MG63 (cell line): ENCODE data around the gene KIAA1210. TPM values are rescaled to one million over a fixed set of nuclear protein-coding genes. Genes with fewer than 3 reads are reported as not detected.
"Not testable (repeated sequence)": the region's sequence is repeated elsewhere in the genome, so short reads cannot be mapped to it uniquely, and the experiment has no call there.

Source experiments
- DNase-seq: peaks from one replicate; pipeline ENCODE4 v3.0.0-alpha.2; 2020
- H3K27me3 ChIP-seq: fragments of 250-450 bp; sonication (Bioruptor Pico); 2 replicates; pipeline ENCODE4 v1.5.1; 2020; ENCODE audit warnings: mild to moderate bottlenecking, moderate library complexity
- H3K36me3 ChIP-seq: fragments of 250-450 bp; sonication (Bioruptor Pico); 2 replicates; pipeline ENCODE4 v1.5.1; 2020; ENCODE audit warnings: mild to moderate bottlenecking, moderate library complexity
- H3K4me3 ChIP-seq: fragments of 250-450 bp; sonication (Bioruptor Pico); 2 replicates; pipeline ENCODE4 v1.5.1; 2020; ENCODE audit warnings: mild to moderate bottlenecking, moderate library complexity
- H3K9me3 ChIP-seq: fragments of 250-450 bp; sonication (Bioruptor Pico); 2 replicates; pipeline ENCODE4 v1.5.1; 2020; ENCODE audit warnings: mild to moderate bottlenecking, moderate library complexity
- total RNA-seq: library from RNA; depleted of rRNA; stranded (reverse); fragments of >200 nt; shearing (Covaris generic); gene quantifications from 2 replicates; pipeline ENCODE4 v1.2.3, GENCODE V29; 2014; ENCODE audit warnings: low replicate concordance; rRNA removed

The KIAA1210 gene
- total RNA-seq, 1 experiment from 2014 or later: not detected

DNA sequence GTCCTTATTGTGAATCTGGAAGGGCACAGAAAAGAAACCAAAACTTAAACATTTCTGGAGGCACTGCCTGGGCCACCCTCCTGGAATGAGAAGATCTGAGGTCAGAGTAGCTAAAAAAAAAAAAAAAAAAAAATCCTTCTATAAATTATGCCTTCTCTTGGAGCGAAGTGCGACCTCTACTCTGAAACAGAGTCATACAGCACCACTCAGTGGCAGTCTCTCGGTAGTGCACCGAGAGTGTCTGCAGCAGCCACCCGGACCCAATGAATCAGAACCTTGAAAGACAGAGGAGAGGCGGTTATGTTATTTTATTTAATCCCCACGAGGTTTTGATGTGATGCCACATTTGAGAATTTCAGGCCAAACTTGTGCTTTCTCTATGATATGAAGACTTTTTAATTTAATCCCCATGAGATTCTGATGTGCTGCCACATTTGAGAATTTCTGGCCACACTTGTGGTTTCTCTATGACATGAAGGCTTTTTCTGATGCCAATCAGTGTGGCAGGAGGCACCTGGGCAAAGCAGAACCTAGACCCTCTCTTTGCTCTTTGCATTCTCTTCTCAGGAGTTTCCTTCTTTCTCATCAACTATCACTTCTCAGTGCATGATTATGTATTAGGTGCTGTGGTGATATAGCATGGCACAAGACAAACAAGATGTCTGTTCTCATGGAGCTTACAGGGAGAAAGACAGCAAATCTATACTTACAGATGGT, 60.4 kb downstream of the KIAA1210 start:
- Histone ChIP-seq H3K4me3 (no peak overlapping the region), H3K36me3 (no peaks in the 10 kb centered on the region), H3K27me3 (no peaks in the 10 kb centered on the region), H3K9me3 (no peaks in the 10 kb centered on the region)
- DNase-seq: peak; percentile 30

DNA sequence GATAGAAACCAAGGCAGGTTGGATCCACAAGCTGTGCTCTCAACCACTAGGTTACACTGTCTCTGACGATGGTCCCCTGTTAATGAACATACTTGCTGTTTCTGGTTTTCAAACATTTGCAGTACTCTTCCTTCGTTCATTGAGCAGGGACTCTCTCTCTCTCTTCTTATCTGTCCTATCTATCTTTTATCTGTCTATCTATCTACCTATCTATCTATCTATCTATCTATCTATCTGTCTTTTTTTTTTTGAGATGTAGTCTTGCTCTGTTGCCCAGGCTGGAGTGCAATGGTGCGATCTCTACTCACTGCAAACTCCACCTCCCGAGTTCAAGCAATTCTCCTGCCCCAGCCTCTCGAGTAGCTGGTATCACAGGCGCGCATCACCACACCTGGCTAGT, 64.2 kb downstream of the KIAA1210 start:
- Histone ChIP-seq H3K9me3 (no peaks in the 10 kb centered on the region), H3K4me3 (no peak overlapping the region), H3K36me3 (no peaks in the 10 kb centered on the region), H3K27me3 (no peaks in the 10 kb centered on the region)
- DNase-seq: no peak

DNA sequence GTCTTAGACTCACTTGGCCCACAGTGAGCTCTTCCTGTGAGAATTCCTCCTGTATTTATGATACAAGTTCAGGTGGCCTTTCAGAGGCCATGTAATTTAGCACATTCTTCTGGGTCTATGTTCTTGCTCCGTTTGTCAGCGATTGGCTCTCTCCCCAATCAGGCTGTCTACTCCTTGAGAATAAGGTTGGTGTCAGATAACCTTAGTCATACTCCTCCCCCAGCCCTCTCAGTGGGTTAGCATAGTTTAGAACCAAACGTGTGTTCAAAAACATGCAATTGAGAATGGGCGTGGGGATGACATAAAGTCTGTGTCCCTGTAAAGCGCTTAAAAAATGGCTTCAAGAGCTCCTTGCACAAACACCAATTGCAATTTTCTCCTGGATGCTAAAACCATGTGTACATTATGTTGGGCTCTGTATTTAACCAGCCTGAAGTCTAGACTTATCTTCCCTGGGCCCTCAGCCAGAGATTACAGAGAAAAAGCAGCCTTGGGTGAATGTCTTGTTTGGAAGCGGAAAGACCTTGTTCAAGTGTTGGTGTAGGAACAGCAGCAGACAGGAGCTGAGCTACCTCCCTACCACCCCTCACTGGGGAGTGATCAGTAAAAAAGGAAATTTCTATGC, 64.8 kb downstream of the KIAA1210 start:
- Histone ChIP-seq H3K4me3 (no peak overlapping the region), H3K36me3 (no peaks in the 10 kb centered on the region), H3K27me3 (no peaks in the 10 kb centered on the region), H3K9me3 (no peaks in the 10 kb centered on the region)
- DNase-seq: peak; percentile 3

DNA sequence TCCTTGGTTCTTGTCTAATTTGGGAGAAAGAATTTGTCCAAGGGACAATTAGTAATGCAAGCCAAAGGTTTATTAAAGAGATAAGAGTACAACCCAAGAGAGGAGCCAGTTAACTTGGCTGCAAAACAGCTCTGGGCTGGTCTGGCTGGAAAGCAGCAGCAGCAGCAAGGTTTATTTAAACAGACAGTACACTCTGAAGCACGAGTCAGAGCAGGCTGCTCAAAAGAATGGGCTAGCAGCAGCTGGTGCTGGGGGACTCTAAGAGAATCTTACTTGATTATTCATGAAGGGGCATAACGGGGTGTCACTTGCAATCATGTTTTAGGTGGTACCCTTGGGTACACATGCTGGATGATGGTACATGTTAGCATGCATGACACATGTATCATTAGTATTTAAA, 71.9 kb downstream of the KIAA1210 start:
- H3K9me3 ChIP-seq: no peaks in the 10 kb centered on the region
- no peak overlapping the region for H3K4me3 ChIP-seq
- H3K36me3 ChIP-seq: no peaks in the 10 kb centered on the region
- H3K27me3 ChIP-seq: no peaks in the 10 kb centered on the region
- no peak for DNase-seq

DNA sequence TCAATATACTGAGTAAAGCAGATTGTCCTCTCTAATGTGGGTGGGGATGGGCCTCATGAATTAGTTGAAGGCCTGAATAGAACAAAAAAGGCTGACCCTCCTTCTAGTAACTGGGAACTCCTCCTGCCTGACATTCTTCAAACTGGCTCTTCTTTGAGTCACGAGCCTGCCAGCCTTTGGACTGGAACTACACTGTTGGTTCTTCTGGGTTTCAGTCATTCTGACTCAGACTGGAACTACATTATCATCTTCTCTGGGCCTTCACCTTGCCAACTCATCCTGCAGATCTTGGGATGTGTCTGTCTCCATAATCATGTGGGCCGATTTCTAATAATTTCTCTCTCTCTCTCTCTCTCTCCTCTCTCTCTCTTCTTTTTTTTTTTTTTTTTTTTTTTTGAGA, 81.7 kb downstream of the KIAA1210 start:
- H3K36me3 ChIP-seq: no peaks in the 10 kb centered on the region
- no peaks in the 10 kb centered on the region for H3K27me3 ChIP-seq
- no peaks in the 10 kb centered on the region for H3K9me3 ChIP-seq
- no peak for DNase-seq
- H3K4me3 ChIP-seq: no peak overlapping the region

DNA sequence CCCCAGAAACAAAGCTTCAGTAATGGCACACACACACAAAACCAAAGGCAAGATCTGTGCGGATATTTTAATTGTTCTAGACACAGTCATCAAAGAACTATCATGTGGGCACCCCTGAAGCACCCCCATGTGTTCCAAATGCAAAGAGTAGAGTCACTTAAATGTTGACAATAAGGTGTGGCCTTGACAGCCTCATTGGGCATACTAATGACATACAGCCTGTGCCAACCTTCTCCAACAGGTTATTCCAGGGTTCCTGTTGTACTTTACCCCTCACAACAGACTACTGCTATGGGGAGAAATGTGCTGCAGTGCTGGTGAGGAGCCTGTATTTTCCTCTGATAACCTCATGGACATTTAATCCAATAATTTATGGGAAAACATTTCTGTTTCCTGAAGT, 84.6 kb downstream of the KIAA1210 start:
- H3K36me3 ChIP-seq: no peaks in the 10 kb centered on the region
- H3K4me3 ChIP-seq: no peak overlapping the region
- H3K9me3 ChIP-seq: no peaks in the 10 kb centered on the region
- no peaks in the 10 kb centered on the region for H3K27me3 ChIP-seq
- DNase-seq: no peak

DNA sequence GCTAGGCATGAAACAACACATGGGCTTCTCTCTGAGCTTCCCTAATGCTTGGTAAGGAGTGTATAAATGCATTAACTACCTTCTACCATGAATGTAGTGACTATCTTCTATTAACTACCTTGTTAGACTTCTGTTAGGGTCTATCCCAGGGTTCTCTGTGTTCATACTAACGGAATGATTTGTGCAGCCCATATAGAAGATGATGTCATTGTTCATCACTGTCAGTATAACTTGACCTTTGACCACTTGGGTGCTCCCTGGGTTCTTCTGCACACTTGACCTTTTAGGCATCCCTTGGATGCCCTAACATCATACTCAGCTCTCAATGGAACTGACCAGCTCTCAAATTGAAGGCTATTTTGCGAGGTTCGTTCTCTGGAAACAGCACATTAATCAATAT, 85.6 kb downstream of the KIAA1210 start:
- Histone ChIP-seq H3K36me3 (no peaks in the 10 kb centered on the region), H3K9me3 (no peaks in the 10 kb centered on the region), H3K27me3 (no peaks in the 10 kb centered on the region), H3K4me3 (no peak overlapping the region)
- no peak for DNase-seq

DNA sequence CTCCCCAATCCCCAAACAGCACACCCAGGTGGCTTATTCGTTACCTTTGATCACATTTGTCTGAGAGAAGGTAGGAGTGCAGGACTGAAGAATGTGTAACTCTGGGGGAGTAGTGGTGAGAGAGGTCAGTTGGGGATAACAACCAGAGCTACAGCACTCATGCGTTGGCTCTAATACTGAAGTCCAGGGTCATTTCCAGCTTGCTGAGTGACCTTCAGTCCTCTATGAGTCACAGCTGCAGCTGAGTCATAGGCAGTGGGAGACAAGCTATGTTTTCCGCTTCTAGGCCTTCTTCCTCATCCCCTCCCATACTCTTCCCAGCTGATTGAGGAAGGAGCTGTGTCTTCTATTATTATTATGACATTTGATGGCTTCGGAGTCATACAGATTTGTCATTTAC, 86.4 kb downstream of the KIAA1210 start:
- no peaks in the 10 kb centered on the region for H3K27me3 ChIP-seq

DNA sequence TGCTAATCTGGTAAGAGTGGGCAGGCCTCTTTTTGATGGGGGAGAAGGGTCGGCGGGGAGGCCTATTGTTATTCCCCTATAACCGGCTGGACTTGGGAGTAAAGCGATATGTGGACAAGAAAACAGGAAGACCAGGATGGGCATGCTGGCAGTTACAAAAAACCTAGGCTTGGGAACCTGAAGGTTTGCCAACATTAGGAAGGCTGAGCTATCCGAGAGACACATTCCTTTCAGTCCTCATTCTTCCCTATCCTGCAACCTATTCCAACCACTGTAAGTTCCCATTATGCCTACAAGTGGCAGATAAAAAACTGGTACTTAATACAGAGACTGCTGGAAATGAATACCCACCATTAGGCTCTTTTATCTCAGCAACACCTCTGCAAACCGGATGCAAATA, 87.2 kb downstream of the KIAA1210 start:
- no peaks in the 10 kb centered on the region for H3K9me3 ChIP-seq
- DNase-seq: no peak
- H3K27me3 ChIP-seq: no peaks in the 10 kb centered on the region
- H3K4me3 ChIP-seq: no peak overlapping the region
- H3K36me3 ChIP-seq: no peaks in the 10 kb centered on the region

More for the DNA sequence above, 86.4 kb downstream of the KIAA1210 start:
- Histone ChIP-seq H3K9me3 (no peaks in the 10 kb centered on the region), H3K36me3 (no peaks in the 10 kb centered on the region), H3K4me3 (no peak overlapping the region)
- DNase-seq: peak; percentile 78

DNA sequence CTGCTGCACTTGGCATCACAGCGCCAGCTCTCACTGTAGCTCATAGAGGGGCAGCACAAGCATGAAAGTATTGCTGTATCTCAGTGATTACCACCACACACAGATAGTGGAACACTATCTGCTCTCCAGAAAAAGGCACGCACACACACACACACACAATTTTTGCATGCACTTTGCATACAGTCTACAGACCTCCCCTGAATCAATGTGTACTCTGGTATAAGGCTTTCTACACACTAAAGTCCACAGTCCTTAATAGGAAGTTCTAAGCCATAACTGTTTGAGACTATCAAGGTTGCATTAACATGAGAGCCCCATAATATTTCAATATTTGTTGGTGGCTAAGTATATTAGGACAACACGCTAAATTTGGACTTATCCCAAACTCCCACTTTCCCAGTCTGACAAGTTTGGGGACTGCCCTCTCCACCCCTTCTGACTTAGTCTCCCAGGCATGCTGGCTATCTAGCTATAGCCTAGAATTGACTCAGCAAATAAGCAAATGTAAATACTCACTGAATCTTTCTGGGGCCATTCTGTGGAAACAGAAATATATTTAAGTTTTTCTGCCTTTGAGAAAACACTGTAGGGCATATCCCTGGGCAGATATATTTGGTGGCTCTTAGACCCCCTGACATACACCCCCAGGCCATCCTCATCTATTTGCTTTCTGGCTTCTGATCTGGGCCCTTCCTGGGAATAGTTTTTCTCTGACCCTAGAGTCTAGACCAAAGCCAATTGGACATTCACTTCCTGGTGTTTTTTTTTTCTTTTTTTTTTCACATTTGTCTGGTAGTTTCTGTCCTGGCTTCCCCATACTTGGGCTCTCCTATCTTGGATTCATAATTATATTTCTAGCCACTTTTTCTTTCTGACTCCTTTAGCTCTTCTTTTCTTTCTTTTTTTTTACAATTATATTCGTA, 91.2 kb downstream of the KIAA1210 start:
- H3K4me3 ChIP-seq: no peak overlapping the region
- no peaks in the 10 kb centered on the region for H3K36me3 ChIP-seq
- H3K9me3 ChIP-seq: no peaks in the 10 kb centered on the region
- H3K27me3 ChIP-seq: no peaks in the 10 kb centered on the region
- no peak for DNase-seq

DNA sequence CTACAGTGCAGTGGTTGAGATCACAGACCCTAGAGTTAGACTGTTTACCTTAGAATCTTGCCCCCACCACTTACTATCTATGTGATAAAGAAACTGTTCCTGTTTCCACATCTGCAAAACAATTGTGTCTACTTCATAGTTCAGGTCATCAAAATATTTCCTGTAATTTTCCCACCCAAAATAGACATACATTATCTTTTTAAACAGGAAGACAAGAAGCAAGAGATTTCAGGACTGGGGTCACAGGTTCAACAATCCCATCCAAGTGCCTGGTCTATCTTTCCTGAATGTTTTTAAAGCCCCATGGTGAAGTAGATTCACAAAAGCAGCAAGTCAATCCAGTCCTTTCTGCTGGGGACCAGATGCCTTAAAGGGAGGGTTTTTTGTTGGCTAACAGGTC, 96.6 kb downstream of the KIAA1210 start:
- H3K27me3 ChIP-seq: no peaks in the 10 kb centered on the region
- no peak overlapping the region for H3K4me3 ChIP-seq
- no peak for DNase-seq
- no peaks in the 10 kb centered on the region for H3K9me3 ChIP-seq
- no peaks in the 10 kb centered on the region for H3K36me3 ChIP-seq

DNA sequence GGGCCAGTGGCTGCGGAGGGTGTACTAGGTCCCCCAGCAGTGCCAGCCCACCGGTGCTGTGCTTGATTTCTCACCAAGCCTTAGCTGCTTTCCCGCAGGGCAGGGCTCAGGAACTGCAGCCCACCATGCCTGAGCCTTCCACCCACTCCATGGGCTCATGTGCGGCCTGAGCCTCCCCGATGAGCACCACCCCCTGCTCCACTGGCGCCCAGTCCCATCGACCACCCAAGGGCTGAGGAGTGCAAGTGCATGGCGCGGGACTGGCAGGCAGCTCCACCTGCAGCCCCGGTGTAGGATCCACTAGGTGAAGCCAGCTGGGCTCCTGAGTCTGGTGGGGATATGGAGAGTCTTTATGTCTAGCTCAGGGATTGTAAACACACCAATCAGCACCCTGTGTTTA, 98.0 kb downstream of the KIAA1210 start:
- not testable (repeated sequence) for DNase-seq, H3K4me3 ChIP-seq

DNA sequence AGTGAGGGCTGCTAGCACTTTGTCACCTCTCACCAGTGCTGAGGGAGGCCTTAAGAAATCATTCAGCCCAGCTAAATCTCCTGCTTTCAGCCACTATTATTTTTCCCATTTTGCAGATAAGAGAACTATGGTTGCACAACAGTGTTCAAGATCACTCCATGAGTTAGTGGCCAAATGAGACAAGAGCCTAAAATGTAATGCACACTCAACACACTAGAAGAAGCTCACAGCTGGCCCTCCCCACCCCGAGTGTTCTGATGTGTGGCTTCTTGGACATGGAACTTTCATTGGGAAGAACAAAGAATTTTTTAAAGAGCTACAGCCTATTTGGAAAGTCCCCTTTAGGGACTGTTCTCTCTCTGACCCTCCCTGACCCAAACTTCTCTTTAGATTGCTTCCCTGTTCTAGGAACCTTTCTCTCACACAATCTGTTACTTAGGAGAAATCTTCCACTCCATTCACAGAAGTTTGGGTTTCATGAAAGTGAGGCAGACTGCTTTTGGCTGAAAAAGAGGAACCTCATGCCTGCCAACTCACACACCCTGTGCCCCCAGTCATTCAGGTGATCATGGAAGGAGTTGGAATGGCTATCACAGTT, 98.8 kb downstream of the KIAA1210 start:
- no peak overlapping the region for H3K4me3 ChIP-seq
- no peaks in the 10 kb centered on the region for H3K36me3 ChIP-seq
- no peaks in the 10 kb centered on the region for H3K27me3 ChIP-seq
- DNase-seq: no peak
- H3K9me3 ChIP-seq: no peaks in the 10 kb centered on the region

More for the DNA sequence above, 98.0 kb downstream of the KIAA1210 start:
- not testable (repeated sequence) for H3K27me3 ChIP-seq, H3K9me3 ChIP-seq, H3K36me3 ChIP-seq

Other genes with a start within 250 kb of the KIAA1210 start
- gene LONRF3, start 153.2 kb downstream of the KIAA1210 start, total RNA-seq: not detected in 2 replicates
- gene CT47C1, start 54.8 kb downstream of the KIAA1210 start, total RNA-seq: not detected in 2 replicates
- gene PGRMC1, start 108.5 kb upstream of the KIAA1210 start, total RNA-seq: 120 and 147 TPM in 2 replicates